GM23248 (cell line): ENCODE data around the gene LY86. TPM values are rescaled to one million over a fixed set of nuclear protein-coding genes. Genes with fewer than 3 reads are reported as not detected.

Experiments used
- DNase-seq: peaks from one replicate; pipeline ENCODE4 v3.0.0-alpha.2; 2015
- H2AFZ ChIP-seq: fragments of 200-600 bp; sonication (generic); 2 replicates; pipeline ENCODE4 v1.6.1; 2016; ENCODE audit warnings: antibody characterized with exemption
- H3F3A ChIP-seq: fragments of 200-600 bp; sonication (generic); 2 replicates; pipeline ENCODE4 v1.6.1; 2016; ENCODE audit warnings: mild to moderate bottlenecking, antibody characterized with exemption, mixed run types; ENCODE audit not compliant: insufficient read depth
- H3K27ac ChIP-seq: fragments of 200-600 bp; sonication (generic); 2 replicates; pipeline ENCODE4 v1.5.1; 2016; ENCODE audit warnings: mild to moderate bottlenecking
- H3K27me3 ChIP-seq: fragments of 200-600 bp; sonication (generic); replicated peaks from 2 replicates; pipeline ENCODE4 v1.6.1; 2016; ENCODE audit warnings: mild to moderate bottlenecking; ENCODE audit not compliant: insufficient read depth
- H3K36me3 ChIP-seq: fragments of 200-600 bp; sonication (generic); 2 replicates; pipeline ENCODE4 v1.6.1; 2016; ENCODE audit warnings: low read depth, mild to moderate bottlenecking
- H3K4me1 ChIP-seq: fragments of 200-600 bp; sonication (generic); 2 replicates; pipeline ENCODE4 v1.6.1; 2016; ENCODE audit warnings: mild to moderate bottlenecking; ENCODE audit not compliant: insufficient read depth
- H3K4me2 ChIP-seq: fragments of 200-600 bp; sonication (generic); one replicate; pipeline ENCODE4 v1.6.1; 2016; ENCODE audit warnings: mild to moderate bottlenecking; ENCODE audit not compliant: unreplicated experiment
- H3K4me3 ChIP-seq: fragments of 200-600 bp; sonication (generic); 2 replicates; pipeline ENCODE4 v1.5.1; 2016; ENCODE audit warnings: mild to moderate bottlenecking
- H3K79me2 ChIP-seq: fragments of 200-600 bp; sonication (generic); 2 replicates; pipeline ENCODE4 v1.6.1; 2016; ENCODE audit warnings: mild to moderate bottlenecking; ENCODE audit not compliant: insufficient read depth
- H3K9ac ChIP-seq: fragments of 200-600 bp; sonication (generic); 2 replicates; pipeline ENCODE4 v1.6.1; 2016; ENCODE audit warnings: mild to moderate bottlenecking
- H3K9me2 ChIP-seq: fragments of 200-600 bp; sonication (generic); 2 replicates; pipeline ENCODE4 v1.6.1; 2016; ENCODE audit warnings: mixed run types, mild to moderate bottlenecking, moderate library complexity; ENCODE audit not compliant: insufficient read depth
- H3K9me3 ChIP-seq: fragments of 200-600 bp; sonication (generic); one replicate; pipeline ENCODE4 v1.6.1; 2017; ENCODE audit warnings: low read depth
- H4K20me1 ChIP-seq: fragments of 200-600 bp; sonication (generic); 2 replicates; pipeline ENCODE4 v1.6.0; 2016; ENCODE audit not compliant: insufficient read depth
- EZH2 ChIP-seq: fragments of 200-600 bp; sonication (generic); IDR thresholded peaks from 2 replicates; pipeline ENCODE4 v1.6.1; 2018; ENCODE audit warnings: antibody characterized with exemption, mild to moderate bottlenecking; ENCODE audit not compliant: insufficient read depth, poor library complexity, severe bottlenecking
- EZH2phosphoT487 ChIP-seq: fragments of 200-600 bp; sonication (generic); IDR thresholded peaks from 2 replicates; pipeline ENCODE4 v1.6.1; 2018; ENCODE audit warnings: antibody characterized with exemption, moderate library complexity, mild to moderate bottlenecking, low read depth; ENCODE audit not compliant: insufficient read depth
- WGBS, 2 experiments: methylation state at CpG; one replicate each; pipeline ENCODE4 v1.1.6; 2015 to 2017; ENCODE audit warnings: low lambda C conversion rate in 2 of 2, low coverage in 1 of 2; ENCODE audit errors: missing lambda C conversion rate in 2 of 2; 5-methylcytosine and 5-hydroxymethylcytosine counted together
- in situ Hi-C: fragments of 300-500 bp; cut with MboI; formaldehyde crosslinking; loops from 2 replicates; pipeline ENCODE4 v1.15.0; 2020
- polyA plus RNA-seq: library from polyadenylated mRNA; unstranded; fragments of >200 nt; fragmentation: Nextera tagmentation; extraction: Ambion mirVana; gene quantifications from 2 replicates; pipeline ENCODE4 v1.2.1, GENCODE V29; 2016
- total RNA-seq: library from RNA; depleted of rRNA; stranded (reverse); fragments of >200 nt; shearing (Covaris generic); gene quantifications from 2 replicates; pipeline ENCODE4 v1.2.3, GENCODE V29; 2014

The LY86 gene
- total and polyA plus RNA-seq, 2 experiments from 2014 or later: not detected

DNA sequence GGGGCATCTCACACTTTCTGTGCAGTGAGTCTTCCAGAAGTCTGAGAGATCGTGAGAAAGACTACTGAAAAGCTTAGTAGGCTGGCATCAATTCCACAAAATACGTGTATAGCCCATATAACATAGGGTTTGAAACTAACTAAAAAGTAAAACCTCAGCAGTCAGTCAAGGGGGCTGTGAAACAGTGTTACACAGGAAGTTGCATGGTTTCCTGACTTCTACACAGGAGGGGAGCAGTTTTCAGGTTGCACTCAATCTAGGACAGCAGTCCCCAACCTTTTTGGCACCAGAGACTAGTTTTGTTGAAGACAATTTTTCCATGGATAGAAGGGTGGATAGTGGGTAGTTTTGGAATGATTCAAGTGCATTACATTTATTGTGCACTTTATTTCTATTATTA is 4.7 kb upstream of the LY86 start:
- Histone ChIP-seq H3K4me3 (no peak overlapping the region), H2AFZ (no peak overlapping the region), H3K27me3 (no peaks in the 10 kb centered on the region), H3K4me2 (no peak overlapping the region), H3F3A (no peaks in the 10 kb centered on the region), H3K36me3 (no peaks in the 10 kb centered on the region), H3K9ac (no peak overlapping the region), H3K9me3 (no peaks in the 10 kb centered on the region), H4K20me1 (no peaks in the 10 kb centered on the region), H3K79me2 (no peaks in the 10 kb centered on the region), H3K27ac (no peak overlapping the region), H3K9me2 (no peaks in the 10 kb centered on the region), H3K4me1 (no peaks in the 10 kb centered on the region)
- WGBS, 2 experiments: 42 to 48% methylated on average over 2 of the region's 2 CpGs
- TF ChIP-seq EZH2 (no peak), EZH2phosphoT487 (no peak)
- DNase-seq: no peak
- in situ Hi-C loops: no loop called here

DNA sequence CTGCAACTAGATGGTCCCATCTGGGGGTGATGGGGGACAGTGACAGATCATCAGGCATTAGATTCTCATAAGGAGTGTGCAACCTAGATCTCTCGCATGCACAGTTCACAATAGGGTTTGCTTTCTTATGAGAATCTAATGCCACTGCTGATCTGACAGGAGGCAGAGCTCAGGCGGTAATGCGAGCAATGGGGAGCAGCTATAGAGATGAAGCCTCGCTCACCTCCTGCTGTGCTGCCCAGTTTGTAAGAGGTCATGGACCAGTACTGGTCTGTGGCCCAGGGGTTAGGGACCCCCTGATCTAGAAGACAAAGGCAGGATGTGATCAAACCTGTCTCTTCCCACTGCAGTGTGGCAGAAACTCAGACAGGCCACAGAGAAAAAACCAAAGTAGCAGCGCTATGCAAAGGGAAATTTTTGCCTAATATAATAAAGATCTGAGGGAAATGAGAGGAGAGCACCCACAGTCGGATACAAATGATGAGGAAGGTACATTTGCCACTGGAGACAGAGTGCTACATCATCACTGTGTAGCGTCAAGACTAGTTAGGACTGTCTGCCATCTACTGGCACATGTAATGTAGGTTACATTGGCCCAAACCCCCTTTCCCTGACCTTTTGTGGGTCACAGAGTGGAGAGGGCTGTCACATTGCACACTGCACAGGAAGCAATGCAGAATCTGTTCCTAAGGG is 4.1 kb upstream of the LY86 start:
- no peak overlapping the region for H3K4me2 ChIP-seq
- H3K36me3 ChIP-seq: no peaks in the 10 kb centered on the region
- H3K4me3 ChIP-seq: no peak overlapping the region
- no peaks in the 10 kb centered on the region for H3K9me3 ChIP-seq
- no peaks in the 10 kb centered on the region for H3K4me1 ChIP-seq
- H3K9me2 ChIP-seq: no peaks in the 10 kb centered on the region
- WGBS, 2 experiments: 65 to 70% methylated on average over 7 of the region's 7 CpGs
- H3K27ac ChIP-seq: no peak overlapping the region
- in situ Hi-C loops: no loop called here
- no peaks in the 10 kb centered on the region for H3K27me3 ChIP-seq
- no peak overlapping the region for H3K9ac ChIP-seq
- no peaks in the 10 kb centered on the region for H3F3A ChIP-seq
- no peak for DNase-seq
- TF ChIP-seq EZH2 (no peak), EZH2phosphoT487 (no peak)
- no peak overlapping the region for H2AFZ ChIP-seq
- H3K79me2 ChIP-seq: no peaks in the 10 kb centered on the region
- H4K20me1 ChIP-seq: no peaks in the 10 kb centered on the region

DNA sequence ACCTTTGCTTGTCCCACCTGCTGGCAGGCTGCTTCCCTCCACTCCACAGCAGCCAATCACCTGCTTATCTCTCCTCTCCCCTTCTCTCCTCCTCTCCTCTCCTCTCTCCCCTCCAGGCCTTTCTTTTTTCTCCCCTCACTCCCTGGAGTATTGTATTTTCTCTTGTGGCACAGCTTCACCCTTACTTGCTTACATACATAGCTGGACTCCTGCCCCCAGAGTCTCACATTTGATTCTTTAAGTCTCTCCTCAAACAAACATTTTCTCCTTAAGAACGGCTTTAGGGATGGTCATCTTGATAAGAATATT is 3.6 kb upstream of the LY86 start:
- no peak overlapping the region for H2AFZ ChIP-seq
- WGBS, 2 experiments: 48 to 57% methylated on average over 1 of the region's 1 CpG
- no peaks in the 10 kb centered on the region for H3F3A ChIP-seq
- TF ChIP-seq EZH2phosphoT487 (no peak), EZH2 (no peak)
- no peak overlapping the region for H3K4me3 ChIP-seq
- no peaks in the 10 kb centered on the region for H3K79me2 ChIP-seq
- no peak overlapping the region for H3K9ac ChIP-seq
- H3K4me1 ChIP-seq: no peaks in the 10 kb centered on the region
- in situ Hi-C loops: no loop called here
- no peaks in the 10 kb centered on the region for H3K9me3 ChIP-seq
- no peak for DNase-seq
- H3K36me3 ChIP-seq: no peaks in the 10 kb centered on the region
- no peaks in the 10 kb centered on the region for H4K20me1 ChIP-seq
- no peak overlapping the region for H3K27ac ChIP-seq
- H3K4me2 ChIP-seq: no peak overlapping the region
- no peaks in the 10 kb centered on the region for H3K9me2 ChIP-seq
- H3K27me3 ChIP-seq: no peaks in the 10 kb centered on the region

DNA sequence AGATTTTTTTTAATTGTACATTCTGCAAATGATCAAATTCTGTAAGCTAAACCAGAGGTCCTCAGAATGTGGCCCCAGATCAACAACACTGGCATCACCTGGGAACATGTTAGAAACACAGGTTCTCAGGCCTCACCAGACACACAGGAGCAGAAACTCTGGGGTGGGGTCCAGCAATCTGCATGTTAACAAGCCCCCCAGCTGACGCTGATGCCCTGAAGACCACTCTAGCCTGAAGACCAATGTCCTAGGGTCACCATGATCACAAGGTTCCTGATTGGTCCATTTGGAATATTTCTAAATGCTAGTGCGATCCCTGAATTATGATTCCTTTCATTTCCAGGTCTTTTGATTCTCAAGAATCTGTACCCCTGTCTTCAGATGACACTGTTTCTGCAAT is 2.4 kb upstream of the LY86 start:
- no peaks in the 10 kb centered on the region for H3K4me1 ChIP-seq
- WGBS, 2 experiments: 47 to 52% methylated on average over 2 of the region's 2 CpGs

More for the DNA sequence above, 2.4 kb upstream of the LY86 start:
- H3K9me2 ChIP-seq: no peaks in the 10 kb centered on the region
- H2AFZ ChIP-seq: no peak overlapping the region
- no peak overlapping the region for H3K4me3 ChIP-seq
- H3K79me2 ChIP-seq: no peaks in the 10 kb centered on the region
- TF ChIP-seq EZH2: no peak
- no peak for TF ChIP-seq EZH2phosphoT487
- no peaks in the 10 kb centered on the region for H3K9me3 ChIP-seq
- no peak overlapping the region for H3K9ac ChIP-seq
- in situ Hi-C loops: no loop called here
- no peak for DNase-seq
- no peaks in the 10 kb centered on the region for H3K36me3 ChIP-seq
- H3F3A ChIP-seq: no peaks in the 10 kb centered on the region
- H3K27me3 ChIP-seq: no peaks in the 10 kb centered on the region
- no peak overlapping the region for H3K27ac ChIP-seq
- no peaks in the 10 kb centered on the region for H4K20me1 ChIP-seq
- H3K4me2 ChIP-seq: no peak overlapping the region
